ENCODE results near the gene MRPL48.

- TF ChIP-seq CTCF (IDR thresholded peaks at IDR 0.05) (peak; percentile 34), ZFX (IDR thresholded peaks at IDR 0.05; ENCODE audit: borderline replicate concordance) (no peak)
Measured at GRCh38 chr11:73760679-73761402, 26.8 kb upstream of the MRPL48 start, which contains the start of gene RAB6A.

Data from 22Rv1 (cell line).